ENCODE results near the gene SSBP2. TPM values are rescaled to one million over a fixed set of nuclear protein-coding genes. Genes with fewer than 3 reads are reported as not detected.

The SSBP2 gene
- polyA plus RNA-seq, 4 donors, result 84.8 to 96.7 (median 91.8) TPM

Other genes starting within 250 kb of the SSBP2 start
- gene ATG10, start 220.9 kb upstream of the SSBP2 start, polyA plus RNA-seq (ENCODE audit: insufficient read length in 4 of 4), result 10 to 100 TPM; 11.2 to 17.1 (median 12.7) TPM

All from right renal pelvis (tissue), 4 donors.